ENCODE data around the gene LDLRAD4.

DNA sequence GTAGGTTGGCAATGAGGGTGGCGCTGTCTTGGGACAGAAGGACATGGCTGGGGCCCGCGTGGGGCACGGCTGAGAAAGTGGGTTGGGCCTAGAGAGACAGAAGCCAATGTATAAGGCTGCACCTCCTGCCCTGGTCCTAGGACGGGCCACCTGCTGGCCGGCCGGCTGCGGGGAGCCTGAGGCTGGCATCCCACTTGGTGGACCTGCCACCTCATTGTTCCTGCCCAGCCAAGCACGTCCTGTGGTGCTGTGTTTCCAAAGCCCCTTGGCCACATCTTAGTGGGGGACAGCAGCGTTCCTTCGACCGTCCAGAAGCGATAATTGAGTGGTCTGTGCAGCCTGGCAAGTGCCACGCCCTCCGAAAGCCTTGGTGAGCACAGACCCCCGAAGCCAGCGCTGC is 223.9 kb downstream of the LDLRAD4 start:
- TF ChIP-seq, protein P1, sequence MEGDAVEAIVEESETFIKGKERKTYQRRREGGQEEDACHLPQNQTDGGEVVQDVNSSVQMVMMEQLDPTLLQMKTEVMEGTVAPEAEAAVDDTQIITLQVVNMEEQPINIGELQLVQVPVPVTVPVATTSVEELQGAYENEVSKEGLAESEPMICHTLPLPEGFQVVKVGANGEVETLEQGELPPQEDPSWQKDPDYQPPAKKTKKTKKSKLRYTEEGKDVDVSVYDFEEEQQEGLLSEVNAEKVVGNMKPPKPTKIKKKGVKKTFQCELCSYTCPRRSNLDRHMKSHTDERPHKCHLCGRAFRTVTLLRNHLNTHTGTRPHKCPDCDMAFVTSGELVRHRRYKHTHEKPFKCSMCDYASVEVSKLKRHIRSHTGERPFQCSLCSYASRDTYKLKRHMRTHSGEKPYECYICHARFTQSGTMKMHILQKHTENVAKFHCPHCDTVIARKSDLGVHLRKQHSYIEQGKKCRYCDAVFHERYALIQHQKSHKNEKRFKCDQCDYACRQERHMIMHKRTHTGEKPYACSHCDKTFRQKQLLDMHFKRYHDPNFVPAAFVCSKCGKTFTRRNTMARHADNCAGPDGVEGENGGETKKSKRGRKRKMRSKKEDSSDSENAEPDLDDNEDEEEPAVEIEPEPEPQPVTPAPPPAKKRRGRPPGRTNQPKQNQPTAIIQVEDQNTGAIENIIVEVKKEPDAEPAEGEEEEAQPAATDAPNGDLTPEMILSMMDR (conservative IDR thresholded peaks at IDR 0.05; ENCODE audit: low read depth, low read length) = no peak
- no peak for TF ChIP-seq EZH2 (IDR thresholded peaks at IDR 0.05; ENCODE audit: borderline replicate concordance, low read depth, low read length, poor library complexity, severe bottlenecking)

All from A673 (cell line).